HG02943 (cell line): ENCODE data around the gene ABCA6.
"Not testable (repeated sequence)": the region's sequence is repeated elsewhere in the genome, so short reads cannot be mapped to it uniquely, and the experiment has no call there.

Experiments
- ATAC-seq: cut with Tn5 transposase; IDR thresholded peaks from one replicate; pipeline ENCODE4 v1.9.1; 2021; ENCODE audit warnings: mild to moderate bottlenecking, low read depth, moderate library complexity; ENCODE audit not compliant: unreplicated experiment

The ABCA6 gene, protein sequence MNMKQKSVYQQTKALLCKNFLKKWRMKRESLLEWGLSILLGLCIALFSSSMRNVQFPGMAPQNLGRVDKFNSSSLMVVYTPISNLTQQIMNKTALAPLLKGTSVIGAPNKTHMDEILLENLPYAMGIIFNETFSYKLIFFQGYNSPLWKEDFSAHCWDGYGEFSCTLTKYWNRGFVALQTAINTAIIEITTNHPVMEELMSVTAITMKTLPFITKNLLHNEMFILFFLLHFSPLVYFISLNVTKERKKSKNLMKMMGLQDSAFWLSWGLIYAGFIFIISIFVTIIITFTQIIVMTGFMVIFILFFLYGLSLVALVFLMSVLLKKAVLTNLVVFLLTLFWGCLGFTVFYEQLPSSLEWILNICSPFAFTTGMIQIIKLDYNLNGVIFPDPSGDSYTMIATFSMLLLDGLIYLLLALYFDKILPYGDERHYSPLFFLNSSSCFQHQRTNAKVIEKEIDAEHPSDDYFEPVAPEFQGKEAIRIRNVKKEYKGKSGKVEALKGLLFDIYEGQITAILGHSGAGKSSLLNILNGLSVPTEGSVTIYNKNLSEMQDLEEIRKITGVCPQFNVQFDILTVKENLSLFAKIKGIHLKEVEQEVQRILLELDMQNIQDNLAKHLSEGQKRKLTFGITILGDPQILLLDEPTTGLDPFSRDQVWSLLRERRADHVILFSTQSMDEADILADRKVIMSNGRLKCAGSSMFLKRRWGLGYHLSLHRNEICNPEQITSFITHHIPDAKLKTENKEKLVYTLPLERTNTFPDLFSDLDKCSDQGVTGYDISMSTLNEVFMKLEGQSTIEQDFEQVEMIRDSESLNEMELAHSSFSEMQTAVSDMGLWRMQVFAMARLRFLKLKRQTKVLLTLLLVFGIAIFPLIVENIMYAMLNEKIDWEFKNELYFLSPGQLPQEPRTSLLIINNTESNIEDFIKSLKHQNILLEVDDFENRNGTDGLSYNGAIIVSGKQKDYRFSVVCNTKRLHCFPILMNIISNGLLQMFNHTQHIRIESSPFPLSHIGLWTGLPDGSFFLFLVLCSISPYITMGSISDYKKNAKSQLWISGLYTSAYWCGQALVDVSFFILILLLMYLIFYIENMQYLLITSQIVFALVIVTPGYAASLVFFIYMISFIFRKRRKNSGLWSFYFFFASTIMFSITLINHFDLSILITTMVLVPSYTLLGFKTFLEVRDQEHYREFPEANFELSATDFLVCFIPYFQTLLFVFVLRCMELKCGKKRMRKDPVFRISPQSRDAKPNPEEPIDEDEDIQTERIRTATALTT (N-terminal part only)

DNA sequence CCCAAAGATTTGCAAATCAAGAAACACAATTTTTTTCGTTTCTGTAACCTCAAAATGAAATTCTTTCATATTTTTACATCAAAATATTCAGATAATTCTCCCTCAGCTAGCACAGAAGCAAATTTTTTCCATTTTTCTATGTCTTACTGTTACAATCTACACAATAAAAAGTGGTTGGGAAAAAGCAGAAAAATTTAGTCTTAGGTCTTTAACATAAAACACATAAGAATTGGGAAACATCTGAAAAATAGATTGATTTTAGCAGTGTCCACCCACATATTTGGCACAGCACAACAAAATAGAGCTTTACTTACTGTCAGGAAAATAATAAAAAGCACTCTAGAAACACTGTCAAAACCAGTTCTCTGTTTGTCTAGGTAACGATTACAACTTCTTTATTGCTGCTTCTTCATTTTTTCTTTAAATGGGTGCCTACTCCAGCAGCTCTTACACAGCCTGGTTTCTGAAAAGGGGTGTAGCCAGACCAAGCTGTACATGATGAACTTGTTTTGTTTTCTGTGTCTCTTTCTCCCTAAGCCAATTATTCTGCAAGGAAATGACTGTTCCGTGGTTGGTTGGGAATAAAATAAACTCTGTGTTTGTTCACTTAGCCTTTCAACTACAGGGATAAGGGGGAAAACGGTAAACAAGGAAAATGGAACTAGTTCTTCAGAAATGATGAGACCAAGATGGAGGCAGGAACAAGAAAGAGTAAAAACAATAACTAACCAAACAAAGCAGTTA is at the start of gene ABCA6:
Gene ABCA6, minus strand, starts transcription at position 465 of the 744 bp plus-strand sequence. CDS start 1,192 bp downstream, outside the sequence.
- no peak for ATAC-seq

DNA sequence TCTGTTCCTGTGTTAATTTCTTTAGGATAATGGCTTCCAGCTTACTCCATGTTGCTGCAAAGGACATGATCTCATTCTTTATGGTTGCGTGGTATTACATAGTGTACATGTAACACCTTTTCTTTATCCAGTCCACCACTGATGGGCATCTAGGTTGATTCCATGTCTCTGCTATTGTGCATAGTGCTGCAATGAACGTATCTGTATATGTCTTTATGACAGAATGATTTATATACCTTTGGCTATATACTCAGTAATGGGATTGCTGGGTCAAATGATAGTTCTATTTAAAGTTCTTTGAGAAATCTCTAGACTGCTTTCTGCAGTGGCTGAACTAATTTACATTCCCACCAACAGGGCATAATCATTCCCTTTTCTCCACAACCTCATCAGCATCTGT is 47.1 kb upstream of the ABCA6 start:
- ATAC-seq: no peak

- no peak for ATAC-seq
Observed at GRCh38 chr17:69188064-69188463, 46.4 kb upstream of the ABCA6 start.

DNA sequence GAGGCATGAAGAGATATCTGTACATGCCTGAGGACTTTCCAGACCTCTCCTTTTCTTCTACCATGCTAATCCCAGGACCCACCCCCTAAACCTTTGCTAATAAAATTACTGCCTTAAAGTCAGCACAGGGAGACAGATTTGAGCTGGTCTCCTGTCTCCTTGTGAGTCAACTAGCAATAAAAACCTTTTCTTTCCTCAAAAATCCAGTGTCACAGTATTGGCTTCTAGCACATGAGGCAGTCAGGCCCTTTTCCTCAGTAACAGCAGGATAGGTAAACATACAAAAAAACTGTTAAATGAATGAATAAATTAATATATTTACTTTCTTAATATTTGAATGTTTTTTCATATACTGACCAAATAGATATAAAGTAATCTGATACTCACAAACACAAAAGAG is 45.6 kb upstream of the ABCA6 start:
- no peak for ATAC-seq

GRCh38 chr17:69179227-69179952 is 37.7 kb upstream of the ABCA6 start:
- no peak for ATAC-seq

DNA sequence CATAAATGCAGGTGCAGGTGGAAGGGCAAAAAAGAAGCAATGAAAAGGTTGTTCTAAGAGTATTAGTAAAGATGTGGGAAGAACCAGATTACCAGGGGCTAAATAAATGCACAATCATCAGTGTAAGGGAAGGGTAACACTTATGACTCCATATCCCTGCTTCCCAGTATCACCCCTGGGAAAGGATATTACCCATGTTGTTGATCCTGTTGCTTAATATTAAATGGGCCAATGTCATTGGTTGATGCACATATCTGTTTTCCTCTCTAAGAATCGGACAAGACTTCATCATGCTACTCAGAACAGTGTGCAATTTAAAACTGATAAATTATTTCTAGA is 34.7 kb upstream of the ABCA6 start:
- no peak for ATAC-seq

GRCh38 chr17:69175625-69176456 is 34.1 kb upstream of the ABCA6 start:
- ATAC-seq: no peak

DNA sequence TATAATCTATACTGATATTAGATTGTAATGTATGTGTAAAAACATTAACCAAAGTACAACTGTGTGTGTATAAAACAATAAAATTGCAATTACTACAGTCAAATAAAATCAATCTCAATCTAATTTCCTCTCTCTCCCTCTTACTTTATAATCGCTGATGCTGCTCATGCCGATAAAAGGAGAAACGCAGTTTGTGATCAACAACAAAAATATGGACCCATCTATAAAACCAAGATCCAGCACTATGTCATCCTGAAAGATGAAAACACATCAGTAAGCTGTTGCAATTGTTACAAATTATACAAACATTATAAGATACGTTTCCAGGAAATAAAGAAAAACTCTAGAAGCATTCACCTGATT is 33.5 kb upstream of the ABCA6 start:
- ATAC-seq: no peak

DNA sequence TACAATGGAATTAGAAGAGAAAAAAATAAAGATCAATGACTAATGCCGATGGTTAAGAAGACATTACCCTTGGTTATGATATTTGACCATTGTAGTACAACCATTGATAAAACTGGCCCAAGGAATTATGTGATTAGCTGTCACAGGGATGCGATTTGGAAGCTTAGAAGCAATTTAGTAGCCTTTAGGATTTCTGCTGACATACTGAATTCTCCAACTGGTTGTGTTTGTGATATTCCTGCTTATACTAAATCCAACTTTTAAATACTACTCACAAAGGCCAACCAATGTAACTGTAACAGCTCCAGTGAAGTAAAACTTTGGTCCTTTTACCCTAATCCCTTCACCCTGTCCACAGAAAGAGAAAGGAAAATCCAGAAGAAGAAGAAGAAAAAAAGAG is 31.4 kb upstream of the ABCA6 start:
- no peak for ATAC-seq

DNA sequence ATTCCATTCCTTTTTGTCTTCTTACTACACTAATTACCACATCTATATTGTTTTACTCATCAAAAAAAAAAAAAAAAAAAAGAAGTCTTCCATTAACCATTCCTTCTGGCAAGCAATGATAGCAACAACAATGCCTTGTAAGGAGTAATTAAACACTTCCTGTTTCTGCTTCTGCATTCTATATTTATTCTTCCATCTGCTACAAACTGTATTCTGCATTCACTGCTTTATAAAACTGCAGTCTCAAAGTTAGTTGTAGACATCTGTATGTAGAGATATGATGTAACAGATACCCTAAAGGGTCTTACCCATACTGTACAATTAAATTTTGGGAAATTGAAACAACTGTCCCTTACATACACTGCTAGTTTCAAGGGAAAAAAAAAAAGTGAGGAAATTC is 28.7 kb upstream of the ABCA6 start:
- ATAC-seq: no peak

- ATAC-seq: not testable (repeated sequence)
Observed at GRCh38 chr17:69168642-69169041, 26.9 kb upstream of the ABCA6 start.

- ATAC-seq: no peak
Observed at GRCh38 chr17:69166957-69167356, 25.3 kb upstream of the ABCA6 start.

DNA sequence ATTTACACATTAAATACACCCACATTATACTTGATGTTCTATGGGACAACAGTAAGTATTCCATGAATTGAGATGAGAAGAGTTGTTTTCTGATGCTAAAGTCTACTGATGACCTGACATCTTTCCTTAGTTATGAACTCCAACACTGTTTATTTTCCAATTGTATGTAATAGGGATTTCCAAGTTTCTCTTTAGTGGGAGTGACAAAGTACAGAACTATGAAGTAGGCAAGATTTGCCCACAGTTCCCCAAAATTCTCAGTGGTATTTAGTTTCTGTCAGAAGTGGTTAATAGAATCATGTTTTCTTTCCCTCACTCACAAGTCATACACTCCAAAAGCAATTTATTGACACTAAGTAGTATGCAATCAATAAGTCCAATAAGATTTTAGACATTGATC is 22.5 kb upstream of the ABCA6 start:
- no peak for ATAC-seq

DNA sequence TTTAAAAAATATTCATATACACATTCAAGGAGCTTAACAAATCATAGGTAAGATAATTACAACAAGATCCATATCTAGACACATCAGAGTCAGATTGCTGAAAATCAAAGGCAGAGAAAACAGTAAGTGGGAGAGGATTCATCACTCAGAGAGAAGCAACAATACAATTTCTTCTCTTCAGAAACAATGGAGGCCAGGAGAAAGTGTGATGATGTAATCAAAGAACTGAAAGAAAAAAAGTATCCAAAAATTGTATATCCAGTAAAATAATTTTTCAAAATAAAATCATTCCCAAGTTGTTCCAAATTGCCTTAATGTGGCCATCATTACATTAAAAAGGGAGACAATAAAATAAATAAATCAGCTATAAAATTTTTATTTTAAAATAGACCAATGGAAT is 17.7 kb upstream of the ABCA6 start:
- no peak for ATAC-seq

DNA sequence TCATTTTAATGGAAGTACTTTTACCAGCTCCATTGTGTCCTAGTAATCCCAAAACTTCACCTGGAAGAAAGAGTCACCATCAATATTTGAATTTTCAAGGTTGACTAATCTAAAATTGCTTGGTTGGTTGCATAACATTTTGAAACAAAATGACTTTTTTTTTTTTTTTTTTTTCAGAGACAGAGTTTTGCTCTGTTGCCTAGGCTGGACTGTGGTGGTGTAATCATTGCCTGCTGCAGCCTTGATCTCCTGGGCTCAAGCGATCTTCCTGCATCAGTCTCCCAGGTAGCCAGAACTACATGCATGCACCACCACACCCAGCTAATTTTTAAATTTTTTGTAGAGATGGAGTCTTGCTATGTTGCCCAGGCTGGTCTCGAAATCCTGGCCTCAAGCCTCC is 12.6 kb upstream of the ABCA6 start:
- ATAC-seq: no peak

- ATAC-seq: no peak
Observed at GRCh38 chr17:69150333-69150732, 8.6 kb upstream of the ABCA6 start.

GRCh38 chr17:69147460-69147859 is 5.8 kb upstream of the ABCA6 start:
- ATAC-seq: no peak

GRCh38 chr17:69144331-69145255 is 2.9 kb upstream of the ABCA6 start:
- no peak for ATAC-seq
